HG03025 (cell line): ENCODE data around the gene TLR2.

Experiments
- ATAC-seq: cut with Tn5 transposase; IDR thresholded peaks from one replicate; pipeline ENCODE4 v1.9.1; 2021; ENCODE audit warnings: mild to moderate bottlenecking, moderate library complexity; ENCODE audit not compliant: unreplicated experiment, low FRiP score

TLR2 gene

DNA sequence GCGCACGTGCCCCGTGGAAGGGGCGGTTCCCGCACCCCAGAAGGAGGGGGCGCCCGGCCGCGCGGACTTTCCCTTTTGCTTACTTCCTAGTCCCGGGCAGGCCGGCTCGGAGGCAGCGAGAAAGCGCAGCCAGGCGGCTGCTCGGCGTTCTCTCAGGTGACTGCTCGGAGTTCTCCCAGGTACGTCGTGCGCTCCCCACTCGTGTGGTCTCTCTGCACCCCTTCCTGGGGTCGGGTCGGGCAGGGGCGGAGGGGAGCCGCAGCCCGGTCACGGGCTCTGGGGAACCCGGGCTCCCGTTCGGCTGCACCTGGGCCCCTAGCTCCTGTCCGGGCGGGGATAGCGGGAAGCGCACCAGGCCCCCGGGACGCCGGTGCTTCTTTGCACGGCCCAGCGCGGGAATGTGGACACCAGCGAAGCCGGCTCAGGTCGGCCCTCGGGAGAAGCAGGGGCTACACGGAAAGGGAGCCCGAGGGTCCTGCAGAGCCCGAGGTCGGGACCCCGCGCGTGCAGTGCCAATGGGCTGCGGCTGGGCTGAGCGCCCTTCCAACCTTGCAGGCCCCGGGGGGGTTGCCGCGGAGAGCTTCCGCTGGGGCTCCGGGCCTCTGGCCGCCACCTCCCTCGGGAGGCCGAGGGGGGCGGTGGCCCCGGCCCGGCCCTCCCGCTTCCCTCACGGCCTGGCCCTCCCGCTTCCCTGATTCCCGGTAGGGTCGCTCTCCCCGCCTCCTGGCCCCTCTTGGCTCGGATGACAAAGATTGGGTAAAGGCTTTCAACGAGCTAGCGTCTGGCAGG, at the start of gene TLR2:
TSS of gene TLR2 (plus strand) at position 99 of the 789 bp plus-strand sequence. CDS start 18,628 bp downstream, outside the sequence.
- no peak for ATAC-seq

DNA sequence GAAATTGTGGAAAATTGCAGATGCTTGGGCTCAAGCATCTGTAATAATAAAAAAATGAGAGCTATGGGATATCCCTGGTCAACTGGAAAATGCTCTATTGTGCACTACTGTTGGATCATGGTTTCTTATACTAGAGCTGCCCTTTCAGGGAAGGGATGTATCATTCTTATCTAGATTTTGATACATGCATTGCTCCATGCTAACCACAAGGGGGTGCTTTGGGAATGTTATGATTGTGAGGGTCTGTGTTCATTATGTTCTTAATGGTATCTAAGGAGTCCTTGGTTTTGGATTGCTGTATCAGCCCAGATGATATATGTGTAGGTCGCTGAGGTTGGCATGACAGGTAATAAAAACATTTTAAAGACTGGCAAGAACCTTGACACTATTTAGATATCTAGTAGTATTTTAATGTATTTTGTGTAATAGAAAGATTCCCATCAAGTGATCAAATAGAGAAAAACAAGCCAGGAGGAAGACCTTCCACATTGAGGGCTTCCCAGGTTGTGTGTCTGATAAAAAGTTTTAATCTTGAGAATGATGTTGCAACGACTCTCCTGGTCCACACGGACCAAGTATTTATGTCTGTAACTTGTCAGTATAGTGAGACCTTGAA, 49.2 kb upstream of the TLR2 start:
- ATAC-seq, result no peak

DNA sequence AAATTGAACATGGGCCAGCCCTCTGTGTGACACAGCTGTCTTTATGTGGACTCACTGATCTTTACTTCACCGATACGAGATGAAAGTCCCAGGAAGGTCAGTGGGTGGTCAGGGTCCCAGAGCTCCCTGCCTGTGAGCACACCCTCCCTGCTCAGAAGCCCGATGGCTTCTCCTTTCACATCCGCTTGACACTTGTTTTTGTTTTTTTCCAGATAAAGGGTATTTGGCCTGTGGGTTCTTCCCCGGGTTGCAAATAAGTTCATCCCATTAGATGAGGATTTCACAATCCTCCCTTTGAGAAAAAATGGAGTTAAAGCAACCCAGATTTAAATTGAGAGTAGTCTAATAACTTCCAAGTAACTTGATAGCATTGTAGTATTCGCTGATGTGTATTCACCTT, 48.2 kb upstream of the TLR2 start:
- no peak for ATAC-seq

DNA sequence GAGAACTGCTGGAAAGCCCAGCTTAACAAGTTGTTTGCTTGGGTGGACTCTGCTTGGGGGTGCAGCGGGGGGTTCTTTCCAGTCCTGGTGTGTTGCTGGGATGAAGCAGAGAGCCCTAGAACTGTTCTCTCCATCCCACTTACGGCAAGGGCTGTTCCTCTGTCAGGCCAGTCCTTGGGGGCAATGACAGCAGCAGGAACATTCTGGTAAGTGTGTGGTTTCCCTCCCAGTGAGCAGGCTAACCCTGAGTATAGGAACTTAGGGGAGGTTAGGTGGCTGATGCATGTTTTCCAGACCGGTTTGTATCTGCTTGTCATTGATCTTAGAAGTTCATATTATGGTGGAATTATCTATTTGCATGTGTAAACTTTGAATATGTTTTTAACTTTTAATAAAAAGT, 46.9 kb upstream of the TLR2 start:
- ATAC-seq, result no peak

DNA sequence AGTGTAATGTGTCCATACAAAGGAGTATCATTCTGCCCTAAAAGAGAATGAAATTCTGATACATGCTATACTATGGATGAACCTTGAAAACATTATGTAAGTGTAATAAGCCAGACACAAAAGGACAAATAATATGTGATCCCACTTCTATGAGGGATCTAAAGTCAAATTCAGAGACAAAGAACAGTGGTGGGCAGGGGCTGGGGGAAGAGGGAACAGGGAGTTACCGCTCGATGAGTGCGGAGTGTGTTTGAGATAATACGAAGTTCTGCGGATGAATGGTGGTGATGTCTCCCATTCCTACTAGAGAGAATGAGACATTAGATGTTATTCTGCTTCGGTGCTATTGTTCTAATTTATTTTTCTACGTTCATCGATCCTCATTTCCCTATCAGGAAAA, 46.1 kb upstream of the TLR2 start:
- ATAC-seq, result no peak

GRCh38 chr4:153638999-153639398, 45.1 kb upstream of the TLR2 start:
- no peak for ATAC-seq

DNA sequence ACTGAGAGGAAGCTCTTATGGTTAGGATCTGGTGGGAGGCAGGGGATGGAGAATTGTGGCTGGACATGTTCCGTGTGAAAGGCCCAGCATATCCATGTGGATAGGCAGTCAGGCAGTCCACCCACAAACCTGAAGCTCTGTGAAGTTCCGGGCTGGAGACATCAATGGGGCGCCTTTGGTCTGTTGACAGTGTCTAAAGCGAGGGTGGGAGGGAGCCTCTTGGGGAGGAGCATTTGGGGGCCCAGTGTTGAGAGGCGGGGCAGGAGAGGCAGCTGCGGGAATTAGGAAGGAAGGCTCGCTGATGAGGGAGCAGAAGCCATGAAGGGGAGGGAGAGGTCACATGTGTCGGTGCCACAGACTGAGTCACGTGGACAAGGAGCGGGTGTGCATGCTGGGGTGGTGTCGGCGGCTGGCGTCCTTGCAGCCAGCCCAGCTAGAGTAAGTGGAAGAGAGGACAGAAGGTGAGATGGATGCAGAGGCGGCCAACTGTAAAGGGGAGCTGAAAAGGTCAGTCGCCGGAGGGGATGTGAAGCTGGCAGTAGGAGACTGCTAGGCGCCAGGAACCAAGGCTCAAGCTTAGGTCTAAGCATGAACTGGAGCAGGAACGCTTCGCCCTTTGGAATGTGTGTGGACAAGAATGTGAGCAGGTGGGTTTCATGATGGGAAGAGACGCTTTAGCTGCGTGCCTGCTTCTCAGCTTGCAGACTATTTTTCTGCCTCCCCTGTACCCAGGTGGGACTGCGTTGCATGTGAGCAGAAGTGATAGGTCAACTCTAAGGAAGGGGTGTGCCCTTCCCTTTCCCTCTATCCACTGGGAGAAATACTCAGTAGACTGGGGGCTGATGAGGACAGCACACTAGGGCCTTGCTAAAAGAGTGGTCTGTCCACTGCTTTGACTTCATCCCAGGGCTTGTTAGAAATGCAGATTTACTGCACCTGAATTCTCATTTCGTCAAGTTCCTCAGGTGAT, 44.0 kb upstream of the TLR2 start:
- ATAC-seq, result no peak

- no peak for ATAC-seq
Measured at GRCh38 chr4:153641532-153641931, 42.5 kb upstream of the TLR2 start.

DNA sequence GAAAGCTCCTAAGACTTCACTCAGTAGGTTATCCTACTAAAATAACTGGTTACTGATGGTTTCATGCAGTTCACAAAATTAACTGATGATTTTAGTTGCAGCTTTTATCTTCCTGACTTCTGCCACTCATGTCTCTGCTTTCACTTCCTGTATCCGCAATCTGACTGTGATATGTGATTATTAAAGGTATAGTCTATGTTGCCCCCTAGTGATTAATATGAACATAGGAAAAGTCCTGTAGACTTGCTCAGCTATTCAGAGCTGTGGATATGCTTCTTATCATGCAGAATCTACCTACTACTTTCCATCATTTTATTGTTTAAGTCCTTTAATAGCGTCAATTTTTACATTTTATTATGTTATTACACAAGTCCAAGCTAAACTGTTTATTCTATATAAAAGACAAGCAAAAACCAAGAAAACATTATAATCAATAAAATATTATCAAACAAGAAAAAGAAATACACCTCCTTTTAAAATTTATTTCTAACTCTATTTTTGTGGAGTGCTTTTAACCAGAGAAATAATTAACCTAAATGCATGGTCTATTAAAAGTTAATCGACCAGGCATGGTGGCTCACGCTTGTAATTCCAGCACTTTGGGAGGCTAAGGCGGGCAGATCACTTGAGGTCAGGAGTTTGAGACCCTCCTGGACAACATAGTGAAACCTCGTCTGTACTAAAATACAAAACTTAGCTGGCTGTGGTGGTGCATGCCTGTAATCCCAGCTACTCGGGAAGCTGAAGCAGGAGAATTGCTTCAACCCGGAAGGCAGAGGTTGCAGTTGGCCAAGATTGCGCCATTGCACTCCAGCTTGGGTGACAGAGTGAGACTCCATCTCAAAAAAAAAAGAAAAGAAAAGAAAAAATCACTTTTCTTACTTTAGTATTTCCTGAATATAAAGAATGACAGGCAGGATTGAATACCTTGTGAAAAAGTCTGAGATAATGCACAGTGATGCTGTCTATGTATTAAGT, 40.4 kb upstream of the TLR2 start:
- peak; percentile 66 for ATAC-seq

GRCh38 chr4:153645183-153645582, 38.9 kb upstream of the TLR2 start:
- no peak for ATAC-seq

- ATAC-seq, result no peak
Measured at GRCh38 chr4:153646261-153646660, 37.8 kb upstream of the TLR2 start.

DNA sequence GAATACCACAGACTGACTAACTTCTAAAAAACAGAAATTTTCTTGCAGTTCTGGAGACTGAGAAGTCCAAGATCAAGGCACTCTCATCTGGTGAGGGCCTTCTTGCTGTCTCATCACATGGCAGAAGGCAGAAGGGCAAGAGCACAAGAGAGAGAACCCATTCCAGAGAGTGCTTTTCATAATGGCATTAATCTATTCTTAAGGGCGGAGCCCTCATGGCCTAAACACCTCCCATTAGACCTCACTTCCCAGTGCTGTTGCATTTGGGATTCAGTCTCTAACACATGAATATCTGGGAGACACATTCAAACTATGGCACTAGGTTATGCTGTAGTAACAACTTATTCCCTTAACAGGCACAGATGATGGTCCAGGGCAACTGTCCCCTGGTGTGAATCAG, 37.1 kb upstream of the TLR2 start:
- no peak for ATAC-seq

DNA sequence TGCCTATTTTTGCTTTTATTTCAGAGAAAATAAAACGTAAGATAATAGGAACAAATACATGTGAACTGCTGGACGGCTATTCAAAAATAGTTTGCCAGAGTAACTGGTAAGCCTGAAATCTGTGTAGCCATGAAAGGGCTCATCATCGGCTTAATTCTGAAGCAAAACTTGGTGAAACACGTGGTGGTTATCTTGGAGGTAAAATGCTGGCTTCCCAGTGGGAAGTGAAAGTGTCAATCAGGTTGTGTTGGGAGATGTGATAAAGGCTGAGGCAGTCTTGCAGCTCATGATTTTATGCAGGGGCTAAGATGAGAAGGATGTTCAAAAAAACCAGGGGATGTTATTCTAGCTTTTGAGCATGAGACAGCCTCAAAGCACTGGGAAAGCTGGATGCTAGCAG, 36.1 kb upstream of the TLR2 start:
- ATAC-seq, result no peak

DNA sequence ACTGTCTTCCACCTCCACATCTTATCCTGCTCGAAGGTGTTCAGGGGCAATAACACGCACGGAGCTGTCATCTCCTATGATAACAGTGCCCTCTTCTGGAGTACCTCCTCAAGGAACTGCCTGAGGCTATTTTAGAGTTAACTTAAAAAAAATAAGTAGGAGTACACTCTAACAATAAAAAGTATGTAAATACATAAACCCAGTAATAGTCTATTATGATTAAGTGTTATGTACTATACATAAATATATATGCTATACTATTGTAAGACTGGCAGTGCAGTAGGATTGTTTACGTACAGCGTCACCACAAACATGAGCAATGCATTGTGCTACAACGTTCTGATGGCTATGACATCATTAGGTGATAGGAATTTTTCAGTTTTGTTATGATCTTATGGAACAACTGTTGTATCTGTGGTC, 34.5 kb upstream of the TLR2 start:
- ATAC-seq, result no peak

DNA sequence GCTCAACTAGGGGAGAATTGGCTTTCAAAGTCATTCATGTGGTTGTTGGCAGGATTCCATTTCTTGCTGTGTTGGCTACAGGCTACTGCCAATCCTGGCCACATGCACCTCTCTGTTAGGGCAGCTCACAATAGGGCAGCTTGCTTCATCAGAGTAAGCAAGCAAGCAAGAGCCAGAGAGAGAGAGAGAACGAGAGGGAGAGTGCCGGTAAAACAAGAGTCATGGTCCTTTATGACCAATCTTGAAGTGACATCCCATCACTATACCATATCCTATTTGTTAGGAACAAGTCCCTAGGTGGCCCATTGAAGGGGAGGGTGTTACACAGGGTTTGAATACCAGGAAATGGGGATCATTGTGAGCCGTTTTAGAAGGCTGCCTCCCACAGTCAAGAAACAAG, 33.0 kb upstream of the TLR2 start:
- no peak for ATAC-seq

DNA sequence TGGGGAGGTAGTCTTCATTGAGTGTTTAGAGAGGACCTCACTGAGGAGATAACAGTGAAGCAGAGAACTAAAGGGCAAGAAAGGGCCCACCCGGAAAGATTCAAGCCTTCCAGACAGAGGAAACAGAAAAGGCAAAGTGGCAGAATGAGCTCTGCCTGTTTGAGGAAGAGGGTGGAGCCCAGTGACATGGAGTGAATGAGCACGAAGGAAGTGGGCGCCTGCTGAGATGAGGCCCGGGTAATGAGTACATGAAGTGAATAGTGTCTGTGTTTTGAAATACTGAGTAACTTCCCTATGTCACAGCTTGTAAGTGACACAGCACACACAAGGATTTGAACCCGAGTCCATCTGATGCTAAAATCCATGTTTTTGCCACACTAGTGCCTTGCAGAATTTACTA, 32.5 kb upstream of the TLR2 start:
- no peak for ATAC-seq

DNA sequence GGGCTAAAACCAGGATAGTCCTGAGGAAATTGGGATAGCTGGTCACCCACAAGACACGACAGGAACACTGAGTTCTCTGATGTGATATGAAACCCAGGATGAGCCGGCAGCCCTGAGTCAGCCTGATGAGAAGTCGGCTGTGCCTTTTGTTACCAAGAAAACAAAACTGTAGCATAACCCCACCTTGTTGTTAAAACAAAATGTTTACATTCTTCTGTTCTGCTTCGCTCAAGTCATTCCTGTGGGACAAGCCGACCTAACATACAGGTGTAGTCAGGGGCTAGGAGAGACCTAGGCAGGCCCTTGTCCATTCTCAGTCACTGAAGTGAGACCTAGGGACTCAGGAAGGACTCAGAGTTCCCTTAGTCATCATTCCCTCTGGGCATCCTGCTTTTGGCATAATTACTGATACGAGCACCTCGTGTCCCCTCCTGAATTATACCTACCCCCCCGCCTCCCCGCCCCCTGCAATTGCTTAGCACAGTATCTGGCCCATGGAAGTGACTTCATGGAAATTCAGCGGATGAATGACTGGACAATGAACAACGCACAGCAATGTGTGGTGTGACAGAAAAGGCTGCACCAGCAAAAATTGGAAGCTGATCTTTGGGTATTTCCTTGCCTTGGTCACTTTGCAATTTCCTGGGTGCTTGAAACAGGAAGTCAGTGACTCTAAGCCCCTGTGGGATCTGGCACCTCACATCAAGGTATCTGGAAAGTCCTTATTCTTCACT, 31.9 kb upstream of the TLR2 start:
- ATAC-seq, result no peak

DNA sequence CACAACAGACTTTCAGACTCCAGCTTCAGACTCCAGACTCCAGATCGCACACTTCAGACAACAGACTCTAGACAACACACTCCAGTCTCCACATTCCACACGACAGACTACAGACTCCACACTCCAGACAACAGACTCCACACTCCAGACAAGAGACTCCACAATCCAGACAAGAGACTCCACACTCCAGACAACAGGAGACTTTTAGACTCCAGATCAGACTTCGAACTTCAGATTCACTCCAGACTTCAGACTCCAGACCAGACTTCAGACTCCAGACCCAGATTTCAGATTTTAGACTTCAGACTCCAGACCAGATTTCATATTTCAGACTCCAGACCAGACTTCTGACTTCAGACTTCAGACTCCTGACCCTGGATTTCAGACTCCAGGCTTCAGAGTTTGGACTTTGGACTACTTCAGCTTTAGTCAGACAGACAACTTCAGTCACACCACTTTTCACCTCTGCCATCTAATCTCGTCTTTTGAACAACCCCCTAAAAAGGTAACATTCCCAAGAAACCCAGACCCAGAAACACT, 29.0 kb upstream of the TLR2 start:
- ATAC-seq, result no peak

DNA sequence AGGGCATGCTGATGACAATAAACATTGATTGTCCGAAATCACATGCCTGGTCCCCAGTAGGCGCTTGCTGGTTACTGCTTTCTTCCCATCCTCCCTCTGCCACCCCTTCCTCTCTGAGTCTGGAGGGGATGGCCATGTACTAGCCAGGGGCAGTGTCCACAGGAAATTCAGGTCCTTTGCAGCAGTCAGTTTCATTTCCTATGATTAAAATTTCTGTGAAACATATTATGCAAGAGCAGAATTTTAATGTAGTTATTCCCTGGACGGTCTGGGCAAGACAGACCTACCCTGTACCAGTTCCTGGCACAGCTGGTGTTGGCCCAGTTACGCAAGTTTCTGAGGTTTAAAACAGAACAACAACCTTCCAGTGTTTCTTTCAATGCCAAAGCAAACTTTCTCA, 28.2 kb upstream of the TLR2 start:
- ATAC-seq, result no peak
